ENCODE data around the gene MAPRE2.

The MAPRE2 gene

GRCh38 chr18:35186291-35187034 lies 145.2 kb downstream of the MAPRE2 start:
- DNase-seq, result no peak

- no peak for DNase-seq
Observed at GRCh38 chr18:35189510-35189909, 148.3 kb downstream of the MAPRE2 start.

DNA sequence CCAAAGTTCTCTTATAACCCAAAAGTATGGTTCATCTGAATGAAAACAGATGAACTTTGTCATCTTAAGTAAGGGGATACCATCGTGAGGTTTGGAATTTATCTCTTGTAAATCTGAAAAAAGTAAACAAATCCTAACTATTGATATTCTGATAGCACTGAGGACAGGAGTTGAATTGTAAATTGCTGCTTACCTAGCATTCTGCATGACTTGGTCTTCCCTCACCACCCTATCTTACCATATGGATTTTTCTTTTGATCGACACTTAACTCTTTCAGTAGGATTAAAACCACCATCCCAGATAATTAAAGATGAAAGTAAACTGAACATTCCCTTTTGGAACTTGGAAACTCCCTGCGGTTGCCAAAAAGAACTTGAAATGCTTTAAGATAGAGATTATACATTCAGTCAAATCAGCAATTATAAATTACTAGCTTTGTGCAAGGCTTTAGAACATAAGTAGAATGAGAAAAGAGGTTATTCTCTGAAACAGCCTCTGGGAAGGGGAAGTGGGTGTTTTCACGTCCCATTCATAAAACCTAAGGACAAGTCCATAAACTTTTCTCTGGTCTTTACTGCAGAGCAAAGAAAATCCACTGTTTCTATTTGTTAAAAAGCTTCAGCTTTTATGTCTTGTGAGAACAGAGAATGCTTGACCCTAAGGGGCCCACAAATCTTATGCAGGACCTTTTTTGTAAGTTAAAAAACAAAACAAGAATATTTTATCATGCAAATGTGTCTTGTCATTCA lies 149.9 kb downstream of the MAPRE2 start:
- no peak for DNase-seq

DNA sequence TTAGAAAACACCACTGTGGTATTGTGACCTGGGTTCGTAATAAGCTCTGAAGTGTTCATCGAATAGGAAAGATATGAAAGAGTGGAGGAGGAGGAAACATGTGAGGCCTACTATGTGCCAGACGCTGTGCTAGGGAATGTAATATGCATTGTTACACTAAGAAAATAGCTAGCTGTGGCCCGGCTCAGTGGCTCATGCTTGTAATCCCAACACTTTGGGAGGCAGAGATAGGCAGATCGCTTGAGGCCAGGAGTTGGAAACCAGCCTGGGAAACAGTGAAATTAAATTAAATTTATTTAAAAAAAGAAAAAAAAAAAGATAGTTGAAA lies 150.4 kb downstream of the MAPRE2 start:
- no peak for DNase-seq

DNA sequence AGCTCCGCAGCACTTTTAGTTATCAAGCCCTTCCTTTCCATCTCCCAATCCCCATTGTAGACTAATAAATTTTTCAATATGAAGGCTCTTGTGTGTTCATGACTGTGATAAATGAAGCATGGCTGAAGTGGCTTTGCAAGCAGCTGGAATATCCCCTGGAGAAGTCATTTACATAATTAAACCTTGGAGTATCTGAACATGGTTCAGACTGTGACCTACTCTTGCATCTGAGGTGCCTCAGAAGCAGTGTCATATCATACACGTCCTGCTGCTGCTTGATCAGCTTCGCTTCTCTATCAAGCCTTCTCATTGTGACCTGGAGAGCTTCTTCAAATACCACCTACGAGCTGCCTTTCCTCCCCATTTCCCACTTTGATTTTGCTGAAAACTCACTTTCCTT lies 151.2 kb downstream of the MAPRE2 start:
- DNase-seq, result peak in 2 of 6 experiments; percentile 2 to 9

Data from stimulated activated naive CD4-positive, alpha-beta T cell (primary cell).